ENCODE results near the gene UPK1A. TPM values are rescaled to one million over a fixed set of nuclear protein-coding genes. Genes with fewer than 3 reads are reported as not detected.

The UPK1A gene
- total and polyA plus RNA-seq, 9 of the 15 experiments (the other 6 are each of a cell fraction or from before 2014, with no cell fraction given) = 0.06 to 0.13 TPM; not detected in 7

DNA sequence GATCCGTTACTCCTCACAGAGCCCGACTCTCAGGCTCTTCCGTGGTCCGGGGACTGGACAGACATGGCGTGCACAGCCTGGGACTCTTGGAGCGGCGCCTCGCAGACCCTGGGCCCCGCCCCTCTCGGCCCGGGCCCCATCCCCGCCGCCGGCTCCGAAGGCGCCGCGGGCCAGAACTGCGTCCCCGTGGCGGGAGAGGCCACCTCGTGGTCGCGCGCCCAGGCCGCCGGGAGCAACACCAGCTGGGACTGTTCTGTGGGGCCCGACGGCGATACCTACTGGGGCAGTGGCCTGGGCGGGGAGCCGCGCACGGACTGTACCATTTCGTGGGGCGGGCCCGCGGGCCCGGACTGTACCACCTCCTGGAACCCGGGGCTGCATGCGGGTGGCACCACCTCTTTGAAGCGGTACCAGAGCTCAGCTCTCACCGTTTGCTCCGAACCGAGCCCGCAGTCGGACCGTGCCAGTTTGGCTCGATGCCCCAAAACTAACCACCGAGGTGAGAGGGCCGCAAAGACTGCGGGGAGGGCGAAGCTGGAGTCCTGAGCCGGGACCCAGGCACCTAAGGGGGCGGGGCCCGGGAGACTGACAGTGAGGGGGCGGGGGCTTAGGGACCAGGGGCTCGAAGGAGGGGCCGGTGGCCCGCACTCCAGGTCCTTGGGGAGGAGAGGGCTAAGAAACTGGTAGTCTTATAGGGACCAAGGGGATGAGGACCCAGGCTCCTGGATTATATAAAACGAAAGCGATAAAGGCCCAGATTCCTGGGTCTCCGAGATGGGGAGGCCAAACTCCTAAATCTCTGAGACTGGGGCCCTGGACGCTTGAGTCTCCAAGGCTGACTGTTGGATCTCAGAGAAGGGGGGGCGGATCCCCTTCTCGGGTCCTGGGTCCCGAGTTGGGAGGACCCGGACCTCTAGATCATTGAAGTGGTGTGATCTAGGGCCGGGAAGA, 22.8 kb upstream of the UPK1A start (continued):
- peak; percentile 75; the same call in 1 of the 2 replicates for TF ChIP-seq PHF8 (IDR thresholded peaks at IDR 0.05; ENCODE audit: borderline replicate concordance, low read length)
- peak; percentile 97 for TF ChIP-seq TCF7L2 (IDR thresholded peaks at IDR 0.05; ENCODE audit: low read depth, low read length)
- TF ChIP-seq TCF3 (CRISPR knock-in tag; IDR thresholded peaks at IDR 0.05) = peak; percentile 25
- TF ChIP-seq, protein P1, sequence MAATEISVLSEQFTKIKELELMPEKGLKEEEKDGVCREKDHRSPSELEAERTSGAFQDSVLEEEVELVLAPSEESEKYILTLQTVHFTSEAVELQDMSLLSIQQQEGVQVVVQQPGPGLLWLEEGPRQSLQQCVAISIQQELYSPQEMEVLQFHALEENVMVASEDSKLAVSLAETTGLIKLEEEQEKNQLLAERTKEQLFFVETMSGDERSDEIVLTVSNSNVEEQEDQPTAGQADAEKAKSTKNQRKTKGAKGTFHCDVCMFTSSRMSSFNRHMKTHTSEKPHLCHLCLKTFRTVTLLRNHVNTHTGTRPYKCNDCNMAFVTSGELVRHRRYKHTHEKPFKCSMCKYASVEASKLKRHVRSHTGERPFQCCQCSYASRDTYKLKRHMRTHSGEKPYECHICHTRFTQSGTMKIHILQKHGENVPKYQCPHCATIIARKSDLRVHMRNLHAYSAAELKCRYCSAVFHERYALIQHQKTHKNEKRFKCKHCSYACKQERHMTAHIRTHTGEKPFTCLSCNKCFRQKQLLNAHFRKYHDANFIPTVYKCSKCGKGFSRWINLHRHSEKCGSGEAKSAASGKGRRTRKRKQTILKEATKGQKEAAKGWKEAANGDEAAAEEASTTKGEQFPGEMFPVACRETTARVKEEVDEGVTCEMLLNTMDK (IDR thresholded peaks at IDR 0.05; ENCODE audit: borderline replicate concordance, insufficient read depth, low read depth, low read length, poor library complexity, severe bottlenecking) = no peak
- peak; percentile 51 for TF ChIP-seq TAF9B (IDR thresholded peaks at IDR 0.05; ENCODE audit: partially characterized antibody)
- TF ChIP-seq, protein P2, sequence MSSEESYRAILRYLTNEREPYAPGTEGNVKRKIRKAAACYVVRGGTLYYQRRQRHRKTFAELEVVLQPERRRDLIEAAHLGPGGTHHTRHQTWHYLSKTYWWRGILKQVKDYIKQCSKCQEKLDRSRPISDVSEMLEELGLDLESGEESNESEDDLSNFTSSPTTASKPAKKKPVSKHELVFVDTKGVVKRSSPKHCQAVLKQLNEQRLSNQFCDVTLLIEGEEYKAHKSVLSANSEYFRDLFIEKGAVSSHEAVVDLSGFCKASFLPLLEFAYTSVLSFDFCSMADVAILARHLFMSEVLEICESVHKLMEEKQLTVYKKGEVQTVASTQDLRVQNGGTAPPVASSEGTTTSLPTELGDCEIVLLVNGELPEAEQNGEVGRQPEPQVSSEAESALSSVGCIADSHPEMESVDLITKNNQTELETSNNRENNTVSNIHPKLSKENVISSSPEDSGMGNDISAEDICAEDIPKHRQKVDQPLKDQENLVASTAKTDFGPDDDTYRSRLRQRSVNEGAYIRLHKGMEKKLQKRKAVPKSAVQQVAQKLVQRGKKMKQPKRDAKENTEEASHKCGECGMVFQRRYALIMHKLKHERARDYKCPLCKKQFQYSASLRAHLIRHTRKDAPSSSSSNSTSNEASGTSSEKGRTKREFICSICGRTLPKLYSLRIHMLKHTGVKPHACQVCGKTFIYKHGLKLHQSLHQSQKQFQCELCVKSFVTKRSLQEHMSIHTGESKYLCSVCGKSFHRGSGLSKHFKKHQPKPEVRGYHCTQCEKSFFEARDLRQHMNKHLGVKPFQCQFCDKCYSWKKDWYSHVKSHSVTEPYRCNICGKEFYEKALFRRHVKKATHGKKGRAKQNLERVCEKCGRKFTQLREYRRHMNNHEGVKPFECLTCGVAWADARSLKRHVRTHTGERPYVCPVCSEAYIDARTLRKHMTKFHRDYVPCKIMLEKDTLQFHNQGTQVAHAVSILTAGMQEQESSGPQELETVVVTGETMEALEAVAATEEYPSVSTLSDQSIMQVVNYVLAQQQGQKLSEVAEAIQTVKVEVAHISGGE (CRISPR knock-in tag; IDR thresholded peaks at IDR 0.05) = peak in 1 of 3 experiments; percentile 72; a peak in 2 of 6 replicates
- peak; percentile 31; the same call in 1 of the 2 replicates for TF ChIP-seq ZNF589 (CRISPR knock-in tag; IDR thresholded peaks at IDR 0.05; ENCODE audit: low read depth)
- TF ChIP-seq DMBX1 (CRISPR knock-in tag; IDR thresholded peaks at IDR 0.05; ENCODE audit: borderline replicate concordance) = peak; percentile 88
- TF ChIP-seq, protein P3, sequence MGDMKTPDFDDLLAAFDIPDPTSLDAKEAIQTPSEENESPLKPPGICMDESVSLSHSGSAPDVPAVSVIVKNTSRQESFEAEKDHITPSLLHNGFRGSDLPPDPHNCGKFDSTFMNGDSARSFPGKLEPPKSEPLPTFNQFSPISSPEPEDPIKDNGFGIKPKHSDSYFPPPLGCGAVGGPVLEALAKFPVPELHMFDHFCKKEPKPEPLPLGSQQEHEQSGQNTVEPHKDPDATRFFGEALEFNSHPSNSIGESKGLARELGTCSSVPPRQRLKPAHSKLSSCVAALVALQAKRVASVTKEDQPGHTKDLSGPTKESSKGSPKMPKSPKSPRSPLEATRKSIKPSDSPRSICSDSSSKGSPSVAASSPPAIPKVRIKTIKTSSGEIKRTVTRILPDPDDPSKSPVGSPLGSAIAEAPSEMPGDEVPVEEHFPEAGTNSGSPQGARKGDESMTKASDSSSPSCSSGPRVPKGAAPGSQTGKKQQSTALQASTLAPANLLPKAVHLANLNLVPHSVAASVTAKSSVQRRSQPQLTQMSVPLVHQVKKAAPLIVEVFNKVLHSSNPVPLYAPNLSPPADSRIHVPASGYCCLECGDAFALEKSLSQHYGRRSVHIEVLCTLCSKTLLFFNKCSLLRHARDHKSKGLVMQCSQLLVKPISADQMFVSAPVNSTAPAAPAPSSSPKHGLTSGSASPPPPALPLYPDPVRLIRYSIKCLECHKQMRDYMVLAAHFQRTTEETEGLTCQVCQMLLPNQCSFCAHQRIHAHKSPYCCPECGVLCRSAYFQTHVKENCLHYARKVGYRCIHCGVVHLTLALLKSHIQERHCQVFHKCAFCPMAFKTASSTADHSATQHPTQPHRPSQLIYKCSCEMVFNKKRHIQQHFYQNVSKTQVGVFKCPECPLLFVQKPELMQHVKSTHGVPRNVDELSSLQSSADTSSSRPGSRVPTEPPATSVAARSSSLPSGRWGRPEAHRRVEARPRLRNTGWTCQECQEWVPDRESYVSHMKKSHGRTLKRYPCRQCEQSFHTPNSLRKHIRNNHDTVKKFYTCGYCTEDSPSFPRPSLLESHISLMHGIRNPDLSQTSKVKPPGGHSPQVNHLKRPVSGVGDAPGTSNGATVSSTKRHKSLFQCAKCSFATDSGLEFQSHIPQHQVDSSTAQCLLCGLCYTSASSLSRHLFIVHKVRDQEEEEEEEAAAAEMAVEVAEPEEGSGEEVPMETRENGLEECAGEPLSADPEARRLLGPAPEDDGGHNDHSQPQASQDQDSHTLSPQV (IDR thresholded peaks at IDR 0.05) = peak; percentile 95
- TF ChIP-seq, protein P4, sequence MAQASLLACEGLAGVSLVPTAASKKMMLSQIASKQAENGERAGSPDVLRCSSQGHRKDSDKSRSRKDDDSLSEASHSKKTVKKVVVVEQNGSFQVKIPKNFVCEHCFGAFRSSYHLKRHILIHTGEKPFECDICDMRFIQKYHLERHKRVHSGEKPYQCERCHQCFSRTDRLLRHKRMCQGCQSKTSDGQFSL (CRISPR knock-in tag; IDR thresholded peaks at IDR 0.05) = no peak
- TF ChIP-seq, protein P4 (tag; IDR thresholded peaks at IDR 0.05) = no peak
- TF ChIP-seq PCBP1 (IDR thresholded peaks at IDR 0.05; ENCODE audit: low read depth, low read length, poor library complexity, severe bottlenecking) = peak; percentile 56
- no peak for TF ChIP-seq KHSRP (IDR thresholded peaks at IDR 0.05)
- TF ChIP-seq PHB2 (IDR thresholded peaks at IDR 0.05; ENCODE audit: low read depth) = no peak

All from K562 (cell line).